ENCODE data around the gene LRP1. TPM values are rescaled to one million over a fixed set of nuclear protein-coding genes. Genes with fewer than 3 reads are reported as not detected.
A peak's percentile ranks its signal among the peaks of the same experiment; 100 is the strongest.

Gene LRP1
- total and polyA plus RNA-seq, 2 of the 13 experiments (the other 11 are each of a cell fraction or from before 2014, with no cell fraction given) = 14.7 to 30.8 TPM

DNA sequence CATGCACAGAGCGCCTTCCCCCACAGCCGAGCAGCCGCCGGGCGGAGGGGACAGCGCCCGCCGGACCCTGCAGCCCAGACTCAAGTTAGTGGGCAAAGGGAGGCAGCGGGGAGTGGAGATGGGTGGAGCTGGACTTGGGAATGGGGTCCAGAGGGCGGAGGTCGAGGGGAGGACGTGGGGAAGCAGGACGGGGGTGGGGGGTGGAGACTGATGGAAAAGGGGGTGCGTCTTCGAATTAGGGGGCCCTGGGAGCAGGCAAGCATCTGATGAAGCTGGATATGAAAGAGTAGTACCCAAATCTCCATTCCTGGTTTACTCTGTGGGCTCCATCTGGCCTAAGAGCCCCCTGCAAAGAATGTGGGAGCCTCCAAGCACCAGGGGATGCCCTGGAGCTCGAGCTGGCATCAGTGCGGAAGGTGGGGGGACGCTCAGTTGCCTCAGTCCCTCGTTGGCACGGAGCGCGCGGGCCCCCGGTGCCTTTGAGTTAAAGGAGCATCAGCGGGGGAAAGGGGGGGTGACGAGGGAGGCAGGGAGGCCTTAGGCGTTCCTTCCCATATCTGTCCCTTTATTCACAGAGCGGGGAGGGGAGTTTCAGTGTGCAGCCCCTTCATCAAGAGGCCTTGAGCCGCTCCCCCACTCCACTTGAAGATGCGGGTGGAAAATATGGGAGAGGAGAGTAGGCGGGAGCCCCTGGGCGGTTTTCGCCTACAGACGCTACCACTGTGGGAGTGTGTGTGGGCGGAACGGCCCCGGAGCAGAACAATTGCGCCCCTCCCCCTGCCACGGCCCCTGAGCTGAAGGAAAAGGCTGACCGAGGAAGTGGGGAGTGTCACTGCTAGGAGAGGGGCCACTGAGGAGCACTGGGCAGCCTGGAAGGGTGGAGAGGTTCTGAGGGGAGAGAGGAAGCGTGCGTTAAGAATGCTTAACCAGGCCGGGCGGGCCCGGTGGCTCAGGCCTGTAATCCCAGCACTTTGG is 38.7 kb upstream of the LRP1 start (continued):
- TF ChIP-seq, protein P1, sequence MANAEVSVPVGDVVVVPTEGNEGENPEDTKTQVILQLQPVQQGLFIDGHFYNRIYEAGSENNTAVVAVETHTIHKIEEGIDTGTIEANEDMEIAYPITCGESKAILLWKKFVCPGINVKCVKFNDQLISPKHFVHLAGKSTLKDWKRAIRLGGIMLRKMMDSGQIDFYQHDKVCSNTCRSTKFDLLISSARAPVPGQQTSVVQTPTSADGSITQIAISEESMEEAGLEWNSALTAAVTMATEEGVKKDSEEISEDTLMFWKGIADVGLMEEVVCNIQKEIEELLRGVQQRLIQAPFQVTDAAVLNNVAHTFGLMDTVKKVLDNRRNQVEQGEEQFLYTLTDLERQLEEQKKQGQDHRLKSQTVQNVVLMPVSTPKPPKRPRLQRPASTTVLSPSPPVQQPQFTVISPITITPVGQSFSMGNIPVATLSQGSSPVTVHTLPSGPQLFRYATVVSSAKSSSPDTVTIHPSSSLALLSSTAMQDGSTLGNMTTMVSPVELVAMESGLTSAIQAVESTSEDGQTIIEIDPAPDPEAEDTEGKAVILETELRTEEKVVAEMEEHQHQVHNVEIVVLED (CRISPR knock-in tag; IDR thresholded peaks at IDR 0.05; ENCODE audit: borderline replicate concordance) = no peak
- TF ChIP-seq, protein P2, sequence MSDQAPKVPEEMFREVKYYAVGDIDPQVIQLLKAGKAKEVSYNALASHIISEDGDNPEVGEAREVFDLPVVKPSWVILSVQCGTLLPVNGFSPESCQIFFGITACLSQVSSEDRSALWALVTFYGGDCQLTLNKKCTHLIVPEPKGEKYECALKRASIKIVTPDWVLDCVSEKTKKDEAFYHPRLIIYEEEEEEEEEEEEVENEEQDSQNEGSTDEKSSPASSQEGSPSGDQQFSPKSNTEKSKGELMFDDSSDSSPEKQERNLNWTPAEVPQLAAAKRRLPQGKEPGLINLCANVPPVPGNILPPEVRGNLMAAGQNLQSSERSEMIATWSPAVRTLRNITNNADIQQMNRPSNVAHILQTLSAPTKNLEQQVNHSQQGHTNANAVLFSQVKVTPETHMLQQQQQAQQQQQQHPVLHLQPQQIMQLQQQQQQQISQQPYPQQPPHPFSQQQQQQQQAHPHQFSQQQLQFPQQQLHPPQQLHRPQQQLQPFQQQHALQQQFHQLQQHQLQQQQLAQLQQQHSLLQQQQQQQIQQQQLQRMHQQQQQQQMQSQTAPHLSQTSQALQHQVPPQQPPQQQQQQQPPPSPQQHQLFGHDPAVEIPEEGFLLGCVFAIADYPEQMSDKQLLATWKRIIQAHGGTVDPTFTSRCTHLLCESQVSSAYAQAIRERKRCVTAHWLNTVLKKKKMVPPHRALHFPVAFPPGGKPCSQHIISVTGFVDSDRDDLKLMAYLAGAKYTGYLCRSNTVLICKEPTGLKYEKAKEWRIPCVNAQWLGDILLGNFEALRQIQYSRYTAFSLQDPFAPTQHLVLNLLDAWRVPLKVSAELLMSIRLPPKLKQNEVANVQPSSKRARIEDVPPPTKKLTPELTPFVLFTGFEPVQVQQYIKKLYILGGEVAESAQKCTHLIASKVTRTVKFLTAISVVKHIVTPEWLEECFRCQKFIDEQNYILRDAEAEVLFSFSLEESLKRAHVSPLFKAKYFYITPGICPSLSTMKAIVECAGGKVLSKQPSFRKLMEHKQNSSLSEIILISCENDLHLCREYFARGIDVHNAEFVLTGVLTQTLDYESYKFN (CRISPR knock-in tag; conservative IDR thresholded peaks at IDR 0.05) = no peak
- TF ChIP-seq BHLHE40 (IDR thresholded peaks at IDR 0.05; ENCODE audit: low read length) = no peak
- TF ChIP-seq ZNF383 (CRISPR knock-in tag; IDR thresholded peaks at IDR 0.05; ENCODE audit: borderline replicate concordance) = no peak
- TF ChIP-seq NPAS2 (CRISPR knock-in tag; IDR thresholded peaks at IDR 0.05; ENCODE audit: borderline replicate concordance) = no peak
- TF ChIP-seq, protein P3, sequence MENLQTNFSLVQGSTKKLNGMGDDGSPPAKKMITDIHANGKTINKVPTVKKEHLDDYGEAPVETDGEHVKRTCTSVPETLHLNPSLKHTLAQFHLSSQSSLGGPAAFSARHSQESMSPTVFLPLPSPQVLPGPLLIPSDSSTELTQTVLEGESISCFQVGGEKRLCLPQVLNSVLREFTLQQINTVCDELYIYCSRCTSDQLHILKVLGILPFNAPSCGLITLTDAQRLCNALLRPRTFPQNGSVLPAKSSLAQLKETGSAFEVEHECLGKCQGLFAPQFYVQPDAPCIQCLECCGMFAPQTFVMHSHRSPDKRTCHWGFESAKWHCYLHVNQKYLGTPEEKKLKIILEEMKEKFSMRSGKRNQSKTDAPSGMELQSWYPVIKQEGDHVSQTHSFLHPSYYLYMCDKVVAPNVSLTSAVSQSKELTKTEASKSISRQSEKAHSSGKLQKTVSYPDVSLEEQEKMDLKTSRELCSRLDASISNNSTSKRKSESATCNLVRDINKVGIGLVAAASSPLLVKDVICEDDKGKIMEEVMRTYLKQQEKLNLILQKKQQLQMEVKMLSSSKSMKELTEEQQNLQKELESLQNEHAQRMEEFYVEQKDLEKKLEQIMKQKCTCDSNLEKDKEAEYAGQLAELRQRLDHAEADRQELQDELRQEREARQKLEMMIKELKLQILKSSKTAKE (CRISPR knock-in tag; IDR thresholded peaks at IDR 0.05; ENCODE audit: borderline replicate concordance) = no peak
- no peak for TF ChIP-seq YY1 (IDR thresholded peaks at IDR 0.05; ENCODE audit: insufficient read depth, insufficient replicate concordance, low read depth, low read length)
- TF ChIP-seq ZNF879 (CRISPR knock-in tag; IDR thresholded peaks at IDR 0.05) = no peak
- TF ChIP-seq NCOR1 (IDR thresholded peaks at IDR 0.05; ENCODE audit: borderline replicate concordance, low read length) = peak; percentile 59
- no peak for TF ChIP-seq MAFK (conservative IDR thresholded peaks at IDR 0.05 in 1 of 2, IDR thresholded peaks at IDR 0.05 in 1 of 2; ENCODE audit: low read length in 2 of 2)
- TF ChIP-seq SUZ12 (IDR thresholded peaks at IDR 0.05; ENCODE audit: low read depth, low read length) = no peak
- no peak for TF ChIP-seq NCOA2 (CRISPR knock-in tag; IDR thresholded peaks at IDR 0.05)
- no peak for TF ChIP-seq POGZ (CRISPR knock-in tag; IDR thresholded peaks at IDR 0.05)
- TF ChIP-seq MIER3 (CRISPR knock-in tag; IDR thresholded peaks at IDR 0.05; ENCODE audit: borderline replicate concordance) = no peak
- no peak for TF ChIP-seq FIP1L1 (IDR thresholded peaks at IDR 0.05; ENCODE audit: borderline replicate concordance, insufficient read depth, low read depth, low read length)
- no peak for TF ChIP-seq NFE2 (CRISPR knock-in tag; IDR thresholded peaks at IDR 0.05)
- TF ChIP-seq SATB2 (CRISPR knock-in tag; IDR thresholded peaks at IDR 0.05) = no peak
- no peak for TF ChIP-seq NFKBIZ (CRISPR knock-in tag; IDR thresholded peaks at IDR 0.05)
- no peak for TF ChIP-seq CBX1 (IDR thresholded peaks at IDR 0.05; ENCODE audit: low read depth)
- no peak for TF ChIP-seq ZNF333 (CRISPR knock-in tag; IDR thresholded peaks at IDR 0.05; ENCODE audit: borderline replicate concordance)
- TF ChIP-seq, protein P4, sequence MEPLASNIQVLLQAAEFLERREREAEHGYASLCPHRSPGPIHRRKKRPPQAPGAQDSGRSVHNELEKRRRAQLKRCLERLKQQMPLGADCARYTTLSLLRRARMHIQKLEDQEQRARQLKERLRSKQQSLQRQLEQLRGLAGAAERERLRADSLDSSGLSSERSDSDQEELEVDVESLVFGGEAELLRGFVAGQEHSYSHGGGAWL (CRISPR knock-in tag; IDR thresholded peaks at IDR 0.05) = no peak
- TF ChIP-seq POLR2G (IDR thresholded peaks at IDR 0.05; ENCODE audit: low read depth, low read length) = 0 out of 2 replicates have a peak, but pooled peaks have one; percentile 44

Data from HepG2 (cell line).